NCI-H1092 treated with DMSO at 0.1 percent for 48 hours (cell line): ENCODE measurements around the gene F12.
A peak's percentile ranks its signal among the peaks of the same experiment; 100 is the strongest.

ENCODE experiments used
- DNase-seq: peaks from one replicate; lab custom pipeline; 2025; lab: John Stamatoyannopoulos, UW

Gene F12

GRCh38 chr5:177409043-177409801, at the start of gene F12:
TSS of gene F12 (minus strand) at chr5:177409564. CDS start at chr5:177409527, 37 bp downstream.
- no peak for DNase-seq

GRCh38 chr5:177458912-177459350, 49.6 kb upstream of the F12 start:
- no peak for DNase-seq

GRCh38 chr5:177457852-177458681, 48.7 kb upstream of the F12 start:
- DNase-seq = no peak

GRCh38 chr5:177456976-177457851, 47.9 kb upstream of the F12 start:
- DNase-seq = peak; percentile 66

- no peak for DNase-seq
These were observed 47.2 kb upstream of the F12 start for GRCh38 chr5:177456591-177456964.

GRCh38 chr5:177455661-177456590, 46.6 kb upstream of the F12 start:
- peak; percentile 75 for DNase-seq

- DNase-seq = peak; percentile 68
These were observed 45.8 kb upstream of the F12 start for GRCh38 chr5:177455036-177455660.

GRCh38 chr5:177454397-177455035, 45.2 kb upstream of the F12 start:
- peak; percentile 71 for DNase-seq

GRCh38 chr5:177453852-177454396, 44.6 kb upstream of the F12 start:
- no peak for DNase-seq

GRCh38 chr5:177452688-177453638, 43.6 kb upstream of the F12 start:
- DNase-seq = no peak

GRCh38 chr5:177450667-177451424, 41.5 kb upstream of the F12 start:
- no peak for DNase-seq

- DNase-seq = no peak
These were observed 40.0 kb upstream of the F12 start for GRCh38 chr5:177449140-177450061.

- no peak for DNase-seq
These were observed 39.0 kb upstream of the F12 start for GRCh38 chr5:177448244-177448950.

- peak; percentile 54 for DNase-seq
These were observed 38.4 kb upstream of the F12 start for GRCh38 chr5:177447611-177448243.

- DNase-seq = peak; percentile 59
These were observed 37.8 kb upstream of the F12 start for GRCh38 chr5:177447066-177447610.
